IMR-90 (cell line): ENCODE data around the gene RNF38. TPM values are rescaled to one million over a fixed set of nuclear protein-coding genes. Genes with fewer than 3 reads are reported as not detected.

Source experiments
- ATAC-seq: fragments of 200-7000 bp; cut with Tn5 transposase; 2 replicates; pipeline ENCODE4 v1.9.1; 2020; ENCODE audit warnings: low read depth, mild to moderate bottlenecking, moderate library complexity
- BruUV-seq: library from RNA; stranded (reverse); fragments of 400-500 nt; replicated peaks from 2 replicates; lab custom pipeline; 2021; lab: Mats Ljungman, UMichigan
- CTCF ChIA-PET: fragments of 300-600 bp; formaldehyde crosslinking; extraction: SDS; loops from one replicate; lab custom pipeline; 2021; ENCODE audit warnings: antibody characterized with exemption; lab: Yijun Ruan, JAX
- POLR2A ChIA-PET: fragments of 300-600 bp; sonication (Branson Sonifier 250); formaldehyde crosslinking; loops from one replicate; lab custom pipeline; 2022; ENCODE audit warnings: antibody characterized with exemption; ENCODE audit not compliant: unreplicated experiment; lab: Charles Lee
- DNase-seq: peaks from one replicate; pipeline ENCODE4 v3.0.0; 2013
- H2AFZ ChIP-seq: replicated peaks from 2 replicates; pipeline ENCODE3; 2013; ENCODE audit warnings: low read length, mild to moderate bottlenecking; ENCODE audit not compliant: poor library complexity
- H2AK5ac ChIP-seq: 2 replicates; pipeline ENCODE4 v1.6.1; 2013; ENCODE audit warnings: low read depth, low read length, inconsistent platforms
- H2AK9ac ChIP-seq: replicated peaks from 2 replicates; pipeline ENCODE3; 2013; ENCODE audit warnings: mild to moderate bottlenecking, low read depth, low read length, moderate library complexity; ENCODE audit not compliant: poor library complexity
- H2BK120ac ChIP-seq: 2 replicates; pipeline ENCODE4 v1.6.1; 2013; ENCODE audit warnings: low read depth, low read length, inconsistent platforms
- H2BK15ac ChIP-seq: 3 replicates; pipeline ENCODE4 v1.6.1; 2013; ENCODE audit warnings: low read depth, low read length, inconsistent platforms
- H2BK20ac ChIP-seq: 2 replicates; pipeline ENCODE4 v1.6.1; 2013; ENCODE audit warnings: low read depth, mild to moderate bottlenecking, inconsistent platforms, low read length, moderate library complexity
- H2BK5ac ChIP-seq: 2 replicates; pipeline ENCODE4 v1.6.1; 2013; ENCODE audit warnings: mild to moderate bottlenecking, low read depth, low read length, inconsistent platforms; ENCODE audit not compliant: poor library complexity, severe bottlenecking
- H3K14ac ChIP-seq: replicated peaks from 2 replicates; pipeline ENCODE4 v1.6.1; 2013; ENCODE audit warnings: low read depth, low read length, inconsistent platforms
- H3K18ac ChIP-seq: 2 replicates; pipeline ENCODE4 v1.6.1; 2013; ENCODE audit warnings: low read depth, low read length, control low read depth
- H3K23ac ChIP-seq: 2 replicates; pipeline ENCODE4 v1.6.1; 2013; ENCODE audit warnings: low read depth, low read length, inconsistent platforms
- H3K27ac ChIP-seq: 2 replicates; pipeline ENCODE4 v1.5.1; 2013; ENCODE audit warnings: mild to moderate bottlenecking, control low read depth, low read length; ENCODE audit not compliant: insufficient read depth
- H3K27me3 ChIP-seq: 2 replicates; pipeline ENCODE4 v1.6.1; 2013; ENCODE audit warnings: low read length; ENCODE audit not compliant: control insufficient read depth, insufficient read depth
- H3K36me3 ChIP-seq: 2 replicates; pipeline ENCODE4 v1.6.1; 2013; ENCODE audit warnings: low read length, mixed read lengths; ENCODE audit not compliant: control insufficient read depth, insufficient read depth
- H3K4ac ChIP-seq: 2 replicates; pipeline ENCODE4 v1.6.1; 2013; ENCODE audit warnings: low read depth, low read length, inconsistent platforms
- H3K4me1 ChIP-seq: 2 replicates; pipeline ENCODE4 v1.6.1; 2013; ENCODE audit warnings: low read length, mixed read lengths; ENCODE audit not compliant: control insufficient read depth, insufficient read depth
- H3K4me2 ChIP-seq: 2 replicates; pipeline ENCODE4 v1.6.1; 2013; ENCODE audit warnings: low read depth, mild to moderate bottlenecking, control low read depth, low read length, moderate library complexity
- H3K4me3 ChIP-seq: 2 replicates; pipeline ENCODE4 v1.5.1; 2013; ENCODE audit warnings: low read depth, mild to moderate bottlenecking, control low read depth, low read length, moderate library complexity; ENCODE audit not compliant: insufficient read depth
- H3K56ac ChIP-seq: 2 replicates; pipeline ENCODE4 v1.6.1; 2013; ENCODE audit warnings: low read length, inconsistent platforms; ENCODE audit not compliant: insufficient read depth; ENCODE audit errors: extremely low read depth
- H3K79me1 ChIP-seq, 2 experiments: 2 replicates each; pipeline ENCODE4 v1.6.1; 2013; ENCODE audit warnings: low read length in 2 of 2, inconsistent platforms in 1 of 2, low read depth in 1 of 2
- H3K9ac ChIP-seq: 2 replicates; pipeline ENCODE4 v1.6.1; 2013; ENCODE audit warnings: low read depth, low read length, control low read depth
- H3K9me1 ChIP-seq: 2 replicates; pipeline ENCODE4 v1.6.1; 2013; ENCODE audit warnings: low read length, inconsistent platforms; ENCODE audit not compliant: insufficient read depth
- H3K9me3 ChIP-seq: 2 replicates; pipeline ENCODE4 v1.6.1; 2013; ENCODE audit warnings: low read length; ENCODE audit not compliant: control insufficient read depth, insufficient read depth
- H4K20me1 ChIP-seq: 2 replicates; pipeline ENCODE4 v1.6.1; 2013; ENCODE audit warnings: low read length, inconsistent platforms; ENCODE audit not compliant: insufficient read depth
- H4K5ac ChIP-seq: 2 replicates; pipeline ENCODE4 v1.6.1; 2013; ENCODE audit warnings: mild to moderate bottlenecking, low read depth, low read length, control low read depth
- H4K8ac ChIP-seq, 2 experiments: 2 replicates each; pipeline ENCODE4 v1.6.1; 2013; ENCODE audit warnings: low read depth in 2 of 2, low read length in 2 of 2, control low read depth in 1 of 2, inconsistent platforms in 1 of 2
- H4K91ac ChIP-seq: 2 replicates; pipeline ENCODE4 v1.6.1; 2013; ENCODE audit warnings: low read depth, low read length, inconsistent platforms; ENCODE audit not compliant: insufficient read depth
- BHLHE40 ChIP-seq: fragments of 150-350 bp; IDR thresholded peaks from 2 replicates; pipeline ENCODE4 v1.6.1; 2016; ENCODE audit warnings: mild to moderate bottlenecking, low read depth, low read length
- CEBPB ChIP-seq: IDR thresholded peaks from 2 replicates; pipeline ENCODE4 v1.6.1; 2012; ENCODE audit warnings: low read depth, low read length, improper control_type of control experiment
- CHD1 ChIP-seq: IDR thresholded peaks from 2 replicates; pipeline ENCODE4 v1.6.1; 2012; ENCODE audit warnings: low read depth, low read length, improper control_type of control experiment
- CTCF ChIP-seq: conservative IDR thresholded peaks from 2 replicates; pipeline ENCODE4 v1.5.1; 2012; ENCODE audit warnings: mild to moderate bottlenecking, low read depth, low read length, improper control_type of control experiment
- ELK1 ChIP-seq: fragments of 150-350 bp; IDR thresholded peaks from 2 replicates; pipeline ENCODE4 v1.6.1; 2016; ENCODE audit warnings: low read depth, mild to moderate bottlenecking, low read length, moderate library complexity, borderline replicate concordance
- FOS ChIP-seq: fragments of 150-350 bp; IDR thresholded peaks from 2 replicates; pipeline ENCODE4 v1.6.1; 2016; ENCODE audit warnings: low read depth, low read length
- MAZ ChIP-seq: IDR thresholded peaks from 2 replicates; pipeline ENCODE4 v1.6.1; 2012; ENCODE audit warnings: low read depth, mild to moderate bottlenecking, low read length, improper control_type of control experiment, moderate library complexity, borderline replicate concordance
- MXI1 ChIP-seq: IDR thresholded peaks from 2 replicates; pipeline ENCODE4 v1.6.1; 2012; ENCODE audit warnings: low read depth, mild to moderate bottlenecking, low read length, moderate library complexity, borderline replicate concordance
- NFE2L2 ChIP-seq: fragments of 150-350 bp; IDR thresholded peaks from 2 replicates; pipeline ENCODE4 v1.6.1; 2016; ENCODE audit warnings: low read depth, mild to moderate bottlenecking, low read length
- POLR2A ChIP-seq: IDR thresholded peaks from 2 replicates; pipeline ENCODE4 v1.6.1; 2012; ENCODE audit warnings: mild to moderate bottlenecking, low read depth, low read length
- RAD21 ChIP-seq: IDR thresholded peaks from 2 replicates; pipeline ENCODE4 v1.6.1; 2012; ENCODE audit warnings: low read length, improper control_type of control experiment
- RFX5 ChIP-seq: IDR thresholded peaks from 2 replicates; pipeline ENCODE4 v1.8.0; 2012; ENCODE audit warnings: low read depth, mild to moderate bottlenecking, low read length, moderate library complexity
- SMC3 ChIP-seq: fragments of 150-350 bp; IDR thresholded peaks from 2 replicates; pipeline ENCODE4 v1.6.1; 2016; ENCODE audit warnings: low read depth, mild to moderate bottlenecking, antibody characterized with exemption, low read length, moderate library complexity
- USF2 ChIP-seq: fragments of 150-350 bp; IDR thresholded peaks from 2 replicates; pipeline ENCODE4 v1.6.1; 2017; ENCODE audit warnings: mild to moderate bottlenecking, antibody characterized with exemption, low read length, low read depth
- WGBS, 2 experiments: methylation state at CpG; one replicate each; pipeline versions ENCODE4 v1.1.5 to v1.1.7; 2013; ENCODE audit warnings: missing lambda C conversion rate in 2 of 2; ENCODE audit not compliant: insufficient read length in 1 of 2; ENCODE audit errors: extremely low coverage in 2 of 2; 5-methylcytosine and 5-hydroxymethylcytosine counted together
- dilution Hi-C: fragments of 300-500 bp; cut with HindIII; formaldehyde crosslinking; loops from one replicate; pipeline ENCODE4 v1.14.3; 2018; ENCODE audit warnings: low sequenced_read_pairs; ENCODE audit not compliant: unreplicated experiment
- in situ Hi-C: fragments of 300-500 bp; cut with MboI; formaldehyde crosslinking; loops from 3 replicates; pipeline ENCODE4 v1.14.3; 2019; ENCODE audit warnings: low sequenced_read_pairs, inconsistent platforms, mixed read lengths
- intact Hi-C: fragments of 100-400 bp; cut with micrococcal nuclease; formaldehyde crosslinking; loops from 2 replicates; pipeline ENCODE4 v1.10.0; 2022
- polyA plus RNA-seq, 3 experiments: library from polyadenylated mRNA; depleted of rRNA; stranded (reverse); fragments of >200 nt; gene quantifications; 2 replicates each; pipeline ENCODE4 v1.2.3, GENCODE V29; 2012; ENCODE audit warnings: low replicate concordance in 1 of 3
- total RNA-seq: library from RNA; depleted of rRNA; stranded (reverse); fragments of >200 nt; gene quantifications from 2 replicates; pipeline ENCODE4 v1.2.3, GENCODE V29; 2012

The RNF38 gene
- total and polyA plus RNA-seq, 2 of the 4 experiments (the other 2 are of a cell fraction), result 8.8 to 11.2 TPM

GRCh38 chr9:36314740-36315139 is 85.3 kb downstream of the RNF38 start:
- Histone ChIP-seq H3K27ac (no peak overlapping the region), H4K8ac (no peak overlapping the region), H2BK5ac (no peak overlapping the region), H3K79me1 (no peaks in the 10 kb centered on the region), H2BK15ac (no peak overlapping the region), H3K14ac (no peak overlapping the region), H3K27me3 (peaks cover 3% of the 10 kb centered on the region; the same call in 1 of the 2 replicates), H4K91ac (no peak overlapping the region), H3K9me3 (no peaks in the 10 kb centered on the region), H2AK5ac (no peak overlapping the region), H3K4me1 (no peaks in the 10 kb centered on the region), H4K20me1 (no peaks in the 10 kb centered on the region), H3K9me1 (no peaks in the 10 kb centered on the region), H4K5ac (no peak overlapping the region), H2BK120ac (no peak overlapping the region), H3K4me3 (no peak overlapping the region), H3K9ac (no peak overlapping the region), H2AK9ac (no peak overlapping the region), H3K23ac (no peak overlapping the region), H3K18ac (no peak overlapping the region), H2BK20ac (no peak overlapping the region), H3K36me3 (no peaks in the 10 kb centered on the region), H2AFZ (no peak overlapping the region), H3K4ac (no peak overlapping the region), H3K56ac (no peak overlapping the region), H3K4me2 (no peak overlapping the region)
- no peak for DNase-seq
- no peak for TF ChIP-seq BHLHE40
- no peak for TF ChIP-seq POLR2A
- no peak for TF ChIP-seq RFX5
- TF ChIP-seq RAD21, result no peak
- no peak for TF ChIP-seq CEBPB
- no peak for TF ChIP-seq MXI1
- no peak for TF ChIP-seq MAZ
- TF ChIP-seq ELK1, result no peak
- no peak for TF ChIP-seq SMC3
- TF ChIP-seq CHD1, result no peak
- no peak for TF ChIP-seq NFE2L2
- no peak for TF ChIP-seq CTCF
- no peak for TF ChIP-seq USF2
- TF ChIP-seq FOS, result no peak
- intact Hi-C loops, result no loop called here
- ChIA-PET POLR2A (no interaction called here), CTCF (interaction anchor here (0.5 to 1.6 kb wide), 3 partner anchors 9 to 1427 kb away, joined by 3 to 4 read pairs (median 3); no protein-coding TSS in a partner anchor)
- in situ Hi-C loops, result no loop called here
- WGBS, 2 experiments, result no CpG with 5 or more reads among the region's 2 CpGs
- no TSS peak for BruUV-seq
- dilution Hi-C loops, result no loop called here
- no peak for ATAC-seq
